NCI-H1694 treated with DMSO at 0.1 percent for 48 hours (cell line): ENCODE data around the gene LRRC4C.
"Not testable (repeated sequence)": the region's sequence is repeated elsewhere in the genome, so short reads cannot be mapped to it uniquely, and the experiment has no call there.

Experiments used
- DNase-seq: peaks from one replicate; lab custom pipeline; 2025; lab: John Stamatoyannopoulos, UW

LRRC4C gene

DNA sequence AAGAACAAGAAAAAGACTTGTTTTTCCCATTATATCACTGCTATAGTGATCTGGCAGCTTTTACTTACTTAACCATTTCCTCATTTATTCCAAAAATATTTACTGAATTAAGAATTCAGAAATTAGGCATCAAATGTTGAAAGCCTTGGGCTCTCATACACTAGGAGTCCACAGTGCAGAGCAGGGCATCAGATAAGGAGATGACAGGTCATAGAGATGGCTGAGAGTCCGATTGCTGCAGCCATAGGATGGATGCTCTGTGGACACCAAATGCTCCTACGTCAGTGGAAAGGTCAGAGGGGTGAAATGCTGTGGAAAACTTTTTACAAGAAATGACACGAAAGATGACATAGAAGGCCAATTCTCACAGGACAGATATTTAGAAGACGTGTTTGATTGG, 771.1 kb downstream of the LRRC4C start:
- DNase-seq: no peak

DNA sequence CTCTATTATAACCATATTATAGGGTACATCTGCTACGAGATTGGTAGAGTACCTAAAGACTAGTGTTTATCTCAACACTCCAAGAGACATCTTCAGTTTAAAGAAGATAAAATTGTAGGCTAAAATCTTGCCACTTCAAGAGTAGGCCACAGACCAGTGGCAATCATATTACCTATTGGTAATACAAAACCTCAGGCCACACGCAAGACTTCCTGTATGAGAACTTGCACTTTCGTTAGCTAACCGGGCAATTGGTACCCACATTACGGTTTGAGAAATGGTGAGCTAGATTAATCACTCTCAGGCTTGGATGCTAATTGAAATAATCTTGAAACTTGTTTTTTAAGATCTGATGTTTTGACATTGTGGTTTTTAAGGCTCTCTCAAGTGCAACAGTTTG, 772.7 kb downstream of the LRRC4C start:
- DNase-seq: no peak

DNA sequence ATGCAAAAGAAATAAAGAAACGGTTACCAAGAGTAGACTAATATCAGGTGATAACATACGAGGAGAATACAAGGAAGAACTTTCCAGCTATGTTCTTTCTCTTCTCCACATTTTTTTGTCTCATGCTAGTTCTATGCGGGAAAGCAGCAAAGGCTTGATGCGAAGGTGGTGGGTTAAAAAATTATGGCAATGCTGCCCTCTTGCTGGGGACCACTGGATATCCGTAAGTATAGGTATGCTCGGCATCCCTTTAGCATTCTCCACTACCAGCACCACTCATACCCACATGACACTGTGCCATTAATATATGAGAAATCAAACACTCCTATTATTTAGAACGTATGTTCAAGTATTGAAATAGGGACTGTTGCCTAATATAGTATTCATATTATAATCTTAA, 776.4 kb downstream of the LRRC4C start:
- no peak for DNase-seq

GRCh38 chr11:40679276-40679675, 780.2 kb downstream of the LRRC4C start:
- no peak for DNase-seq

- DNase-seq: no peak
These were observed 812.2 kb downstream of the LRRC4C start for GRCh38 chr11:40647295-40647694.

DNA sequence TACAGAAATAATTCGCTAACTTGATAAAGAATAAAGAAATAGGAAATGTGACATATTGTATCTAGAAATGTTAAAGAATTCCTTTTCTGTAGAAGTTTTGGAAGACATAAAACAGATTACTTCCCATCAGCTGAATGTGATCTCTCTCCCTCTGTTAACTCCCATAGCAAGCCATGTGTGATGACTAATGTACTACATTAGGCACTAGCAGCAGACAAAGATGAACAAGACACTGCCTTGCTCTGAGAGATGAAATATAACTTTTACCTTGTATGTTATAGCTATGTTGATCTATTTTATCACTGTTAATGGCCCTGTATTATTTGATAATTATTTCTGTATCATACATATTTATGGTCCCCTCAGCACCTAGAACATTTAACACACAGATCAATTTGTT, 817.2 kb downstream of the LRRC4C start:
- no peak for DNase-seq

DNA sequence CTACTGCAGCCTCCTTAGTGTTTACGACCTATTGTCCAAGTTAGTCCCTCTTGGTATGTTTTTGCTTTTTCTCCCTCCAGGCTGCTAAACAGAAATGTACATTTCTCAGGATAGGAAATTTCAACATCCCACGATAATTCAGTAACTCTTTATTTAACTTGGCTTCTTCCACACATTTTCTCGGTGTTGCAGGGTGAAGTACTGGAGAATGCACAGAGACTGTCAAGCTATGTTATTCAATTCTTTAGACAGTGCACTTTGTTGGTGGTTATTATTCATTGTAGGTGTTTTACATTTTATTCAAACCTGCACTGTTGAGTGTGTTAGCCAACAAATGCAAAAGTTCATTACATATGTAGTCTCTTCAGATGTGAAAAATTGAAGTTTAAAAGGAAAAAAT, 839.8 kb downstream of the LRRC4C start:
- no peak for DNase-seq

- DNase-seq: no peak
These were observed 852.7 kb downstream of the LRRC4C start for GRCh38 chr11:40606800-40607199.

GRCh38 chr11:40602866-40603552, 856.4 kb downstream of the LRRC4C start:
- no peak for DNase-seq

GRCh38 chr11:40597546-40598113, 861.8 kb downstream of the LRRC4C start:
- no peak for DNase-seq

DNA sequence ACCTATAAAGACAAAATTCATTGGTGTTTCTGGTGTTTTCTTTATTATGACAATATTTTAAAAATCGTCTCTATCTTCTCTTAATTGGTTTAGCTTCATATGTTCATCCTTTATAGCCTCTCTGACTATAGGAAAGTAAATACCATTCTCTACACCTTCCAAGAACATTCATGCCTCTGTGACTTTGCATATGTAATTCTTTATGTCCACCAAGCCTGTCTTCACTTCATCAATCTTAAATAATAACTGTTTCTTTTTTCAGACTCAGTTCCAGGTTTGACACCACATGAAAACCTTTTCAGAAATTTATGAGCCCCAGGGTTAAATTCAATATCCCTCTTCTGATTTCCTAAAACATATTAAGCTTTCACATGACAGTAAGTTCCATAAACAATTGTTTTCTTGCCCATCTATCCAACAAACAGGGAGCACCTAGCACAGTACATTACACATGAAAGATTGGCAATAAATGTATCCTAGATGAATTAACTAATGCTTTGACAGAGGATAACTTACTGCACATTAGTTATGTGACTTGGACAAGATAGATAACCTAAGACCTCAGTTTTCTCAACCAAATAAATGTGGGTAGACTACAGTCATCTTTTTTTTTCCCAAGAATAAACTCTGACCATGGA, 886.1 kb downstream of the LRRC4C start:
- no peak for DNase-seq

DNA sequence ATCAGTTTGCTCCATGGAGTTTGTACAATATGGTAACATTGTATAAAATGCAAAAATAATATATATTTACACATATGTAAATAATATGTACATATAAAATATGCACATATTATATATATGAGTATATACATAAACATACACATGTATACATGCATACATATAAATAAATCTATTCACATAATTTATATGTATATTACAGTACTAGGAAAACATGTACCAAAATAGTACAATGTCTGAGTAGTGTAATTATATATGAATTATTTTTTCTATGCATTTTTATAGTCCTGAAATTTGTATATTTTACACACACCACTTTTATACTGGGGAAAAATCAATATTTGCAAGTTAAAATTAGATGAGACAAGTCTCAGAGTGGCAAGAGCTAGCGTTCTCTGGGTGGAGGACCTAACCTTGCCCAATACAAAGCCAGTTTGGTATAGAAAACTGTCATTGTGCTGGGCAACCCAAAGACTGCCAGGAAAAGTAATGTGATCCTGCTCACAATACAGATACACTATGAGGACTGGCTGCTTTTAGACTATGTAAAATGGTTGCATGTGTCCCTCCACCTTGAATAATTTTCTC, 889.4 kb downstream of the LRRC4C start:
- no peak for DNase-seq

GRCh38 chr11:40567392-40567791, 892.1 kb downstream of the LRRC4C start:
- no peak for DNase-seq

DNA sequence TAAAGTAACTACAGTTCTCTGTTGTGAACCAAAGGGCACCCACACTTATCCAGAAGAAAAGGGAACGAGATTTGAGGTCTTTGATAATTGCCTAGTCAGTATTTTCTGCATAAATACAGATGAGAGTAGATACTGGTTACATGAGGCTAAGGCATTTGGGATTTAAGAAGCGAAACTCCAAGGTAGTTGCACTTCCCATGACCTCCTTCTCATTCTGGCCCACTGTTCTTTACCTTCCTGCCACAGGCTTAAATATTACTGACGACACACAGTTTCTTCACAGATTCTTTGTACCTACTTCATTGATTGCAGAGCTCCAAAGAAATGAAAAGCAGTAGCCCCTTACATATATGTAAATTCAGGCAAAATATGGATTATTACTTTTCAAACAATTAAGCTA, 915.3 kb downstream of the LRRC4C start:
- no peak for DNase-seq

DNA sequence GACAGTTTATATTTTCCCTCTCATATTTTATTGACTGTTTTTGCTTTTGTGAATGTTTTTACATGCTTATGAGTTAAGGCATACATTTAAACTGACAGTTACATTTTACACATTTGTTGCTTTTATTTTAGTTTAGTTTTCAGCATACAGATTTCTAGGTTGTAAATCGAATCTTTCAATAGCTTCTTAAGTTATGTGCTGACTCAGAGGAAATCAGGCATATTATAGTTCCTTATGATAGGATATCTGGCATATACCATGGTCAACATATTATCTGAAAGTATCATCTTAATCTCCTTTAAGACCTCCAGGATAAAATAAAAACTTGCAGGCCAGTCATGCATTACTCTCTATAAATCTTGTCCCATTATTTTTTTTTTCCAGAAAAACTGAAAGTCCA, 916.6 kb downstream of the LRRC4C start:
- DNase-seq: no peak

- DNase-seq: no peak
These were observed 921.7 kb downstream of the LRRC4C start for GRCh38 chr11:40537734-40538133.

GRCh38 chr11:40522080-40522479, 937.4 kb downstream of the LRRC4C start:
- DNase-seq: not testable (repeated sequence)

GRCh38 chr11:40517122-40517521, 942.3 kb downstream of the LRRC4C start:
- no peak for DNase-seq

DNA sequence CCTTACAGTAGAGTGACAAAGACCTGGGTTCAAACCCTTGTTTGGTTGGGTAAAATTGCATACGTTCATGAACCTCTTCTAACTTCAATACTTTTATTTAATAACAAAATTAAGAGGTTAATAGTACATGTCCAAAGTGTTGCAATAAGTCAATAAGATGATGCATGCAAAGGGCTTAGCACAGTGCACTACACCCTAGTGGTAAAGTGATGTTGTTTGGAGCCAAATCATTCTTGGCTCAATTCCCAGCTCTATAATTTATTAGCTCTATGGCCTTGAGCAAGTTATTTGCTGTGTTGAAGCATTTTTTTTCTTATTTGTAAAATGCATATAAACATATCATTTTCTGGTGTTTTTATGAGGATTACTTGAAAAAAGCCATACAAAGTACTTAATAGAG, 945.3 kb downstream of the LRRC4C start:
- no peak for DNase-seq

- DNase-seq: no peak
These were observed 946.2 kb downstream of the LRRC4C start for GRCh38 chr11:40513281-40513680.

DNA sequence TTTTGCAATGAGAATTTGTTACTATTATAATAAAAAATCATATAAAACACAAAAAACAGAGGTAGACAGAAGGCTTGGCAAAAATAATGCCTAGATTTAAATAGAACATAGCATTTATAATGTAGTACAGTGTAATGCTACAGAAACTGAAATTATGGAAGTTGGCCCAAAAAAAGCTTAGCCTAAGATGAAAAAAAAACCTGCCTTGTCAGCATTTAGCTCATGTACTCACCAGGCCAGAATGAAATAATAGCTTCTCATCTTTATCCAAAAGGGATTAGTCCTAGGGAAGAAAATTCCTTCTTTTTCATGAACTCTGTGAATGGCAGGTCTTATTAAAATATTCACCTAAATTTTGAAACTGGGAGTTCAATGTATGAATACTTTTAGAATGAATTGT, 951.1 kb downstream of the LRRC4C start:
- no peak for DNase-seq

- DNase-seq: no peak
These were observed 953.2 kb downstream of the LRRC4C start for GRCh38 chr11:40506226-40506625.

GRCh38 chr11:40491341-40491740, 968.1 kb downstream of the LRRC4C start:
- no peak for DNase-seq
